Transverse colon (tissue), 4 donors: Measurements from ENCODE around the gene CRB1. TPM values are rescaled to one million over a fixed set of nuclear protein-coding genes. Genes with fewer than 3 reads are reported as not detected.
"Not testable (repeated sequence)": the region's sequence is repeated elsewhere in the genome, so short reads cannot be mapped to it uniquely, and the experiment has no call there.

Source experiments
- DNase-seq: peaks from one replicate; pipeline ENCODE4 v3.0.0-alpha.2; 2019
- H3K27ac ChIP-seq, 4 donors: fragments of 200-600 bp; sonication (generic); 2 replicates each; pipeline ENCODE4 v1.5.1; 2016 to 2018; ENCODE audit warnings: inconsistent platforms in 4 of 4
- H3K27me3 ChIP-seq: fragments of 200-600 bp; sonication (generic); 2 replicates; pipeline ENCODE4 v1.5.1; 2017; ENCODE audit warnings: inconsistent platforms
- H3K36me3 ChIP-seq, 4 donors: fragments of 200-600 bp; sonication (generic); 2 replicates each; pipeline ENCODE4 v1.5.1; 2017 to 2019; ENCODE audit warnings: inconsistent platforms in 4 of 4
- H3K4me1 ChIP-seq, 4 donors: fragments of 200-600 bp; sonication (generic); 2 replicates each; pipeline ENCODE4 v1.5.1; 2017 to 2020; ENCODE audit warnings: inconsistent platforms in 4 of 4
- H3K4me3 ChIP-seq, 4 donors: fragments of 200-600 bp; sonication (generic); 1 replicate in 1 of 4; 2 replicates in 3 of 4; pipeline versions ENCODE4 v1.5.1 to v1.6.1; 2017 to 2019; ENCODE audit warnings: inconsistent platforms in 4 of 4
- H3K9me3 ChIP-seq, 2 donors: fragments of 200-600 bp; sonication (generic); 2 replicates each; pipeline ENCODE4 v1.5.1; 2017 to 2019; ENCODE audit warnings: inconsistent platforms in 2 of 2
- EP300 ChIP-seq: sonication (generic); formaldehyde crosslinking; IDR thresholded peaks from one replicate; pipeline ENCODE4 v1.6.1; 2017; ENCODE audit warnings: antibody characterized with exemption, low read depth
- POLR2A ChIP-seq: fragments of 450-650 bp; IDR thresholded peaks from one replicate; pipeline ENCODE4 v1.6.1; 2016; ENCODE audit warnings: antibody characterized with exemption, mild to moderate bottlenecking, moderate library complexity
- POLR2AphosphoS5 ChIP-seq, 3 donors: sonication (generic); formaldehyde crosslinking; IDR thresholded peaks; one replicate each; pipeline ENCODE4 v1.6.1; 2016; ENCODE audit warnings: antibody characterized with exemption in 3 of 3
- WGBS, 2 donors: methylation state at CpG; one replicate each; pipeline ENCODE4 v1.1.5; 2018; ENCODE audit warnings: low coverage in 1 of 2; 5-methylcytosine and 5-hydroxymethylcytosine counted together
- in situ Hi-C, 4 donors: fragments of 200-750 bp; cut with MboI; loops; one replicate each; pipeline versions ENCODE4 v1.15.0 to v1.15.1; 2017; ENCODE audit warnings: low sequenced_read_pairs in 3 of 4, low pct_ligation_motif_present in 1 of 4, low pct_unique_long_range_greater_than_20kb in 1 of 4
- intact Hi-C: fragments of 100-400 bp; cut with DNase I; formaldehyde crosslinking; loops from one replicate; pipeline ENCODE4 v1.15.1; 2023; ENCODE audit warnings: low total_unique reads
- total RNA-seq, 4 donors: library from RNA; depleted of rRNA; stranded (reverse); fragments of >200 nt; gene quantifications; one replicate each; pipeline ENCODE4 v1.1.0, GENCODE V29; 2016
- TF ChIP-seq, protein P1 (sequence below), 5 experiments: fragments of 200-600 bp in 3 of 5; fragments of 450-650 bp in 2 of 5; sonication (generic) in 3 of 5; IDR thresholded peaks; 1 replicate in 2 of 5; 2 replicates in 3 of 5; pipeline ENCODE4 v1.5.1; 2016 to 2017; ENCODE audit warnings: antibody characterized with exemption in 5 of 5, inconsistent platforms in 3 of 5, mild to moderate bottlenecking in 2 of 5, moderate library complexity in 1 of 5

Gene CRB1
- total RNA-seq, 4 donors from 2014 or later = 0.14 to 2.8 (median 0.32) TPM; not detected in 1

GRCh38 chr1:197480446-197480845 lies 212.4 kb downstream of the CRB1 start:
- no peak overlapping the region for H3K4me3 ChIP-seq
- no peak for TF ChIP-seq POLR2A
- TF ChIP-seq, protein P1, sequence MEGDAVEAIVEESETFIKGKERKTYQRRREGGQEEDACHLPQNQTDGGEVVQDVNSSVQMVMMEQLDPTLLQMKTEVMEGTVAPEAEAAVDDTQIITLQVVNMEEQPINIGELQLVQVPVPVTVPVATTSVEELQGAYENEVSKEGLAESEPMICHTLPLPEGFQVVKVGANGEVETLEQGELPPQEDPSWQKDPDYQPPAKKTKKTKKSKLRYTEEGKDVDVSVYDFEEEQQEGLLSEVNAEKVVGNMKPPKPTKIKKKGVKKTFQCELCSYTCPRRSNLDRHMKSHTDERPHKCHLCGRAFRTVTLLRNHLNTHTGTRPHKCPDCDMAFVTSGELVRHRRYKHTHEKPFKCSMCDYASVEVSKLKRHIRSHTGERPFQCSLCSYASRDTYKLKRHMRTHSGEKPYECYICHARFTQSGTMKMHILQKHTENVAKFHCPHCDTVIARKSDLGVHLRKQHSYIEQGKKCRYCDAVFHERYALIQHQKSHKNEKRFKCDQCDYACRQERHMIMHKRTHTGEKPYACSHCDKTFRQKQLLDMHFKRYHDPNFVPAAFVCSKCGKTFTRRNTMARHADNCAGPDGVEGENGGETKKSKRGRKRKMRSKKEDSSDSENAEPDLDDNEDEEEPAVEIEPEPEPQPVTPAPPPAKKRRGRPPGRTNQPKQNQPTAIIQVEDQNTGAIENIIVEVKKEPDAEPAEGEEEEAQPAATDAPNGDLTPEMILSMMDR (IDR thresholded peaks at IDR 0.05) = no peak
- no peak for TF ChIP-seq EP300
- TF ChIP-seq POLR2AphosphoS5 (IDR thresholded peaks at IDR 0.05) = no peak

DNA sequence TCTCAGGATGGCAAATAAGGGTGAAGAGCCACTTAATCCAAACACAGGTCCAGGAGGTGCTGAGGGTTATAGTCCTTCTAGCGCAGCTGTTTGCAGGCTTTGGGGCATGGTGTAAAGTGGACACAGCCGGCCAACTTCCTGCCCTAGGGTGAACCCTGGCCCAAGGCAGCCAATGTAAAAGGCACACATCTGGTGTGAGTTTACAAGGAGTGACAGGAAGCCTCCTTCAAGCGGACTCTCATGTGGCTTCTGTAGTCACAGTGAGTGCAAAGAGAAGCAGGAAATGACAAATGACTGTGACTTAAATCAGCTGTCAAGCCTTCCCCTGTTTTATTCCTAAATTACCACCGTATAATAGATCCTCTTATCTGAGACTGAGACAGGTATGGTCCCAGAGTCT lies 213.0 kb downstream of the CRB1 start:
- in situ Hi-C loops = no loop called here
- WGBS, 2 donors = 51 to 65% methylated on average over 4 of the region's 4 CpGs

More at GRCh38 chr1:197480446-197480845, 212.4 kb downstream of the CRB1 start:
- Histone ChIP-seq H3K9me3 (no peaks in the 10 kb centered on the region), H3K27ac (no peak overlapping the region), H3K27me3 (no peaks in the 10 kb centered on the region), H3K4me1 (no peaks in the 10 kb centered on the region), H3K36me3 (no peaks in the 10 kb centered on the region)
- 73 to 81% methylated on average over 3 to 6 of the region's 6 CpGs for WGBS, 2 donors
- in situ Hi-C loops (no loop called here), intact Hi-C loops (no loop called here)
- no peak for DNase-seq

DNA sequence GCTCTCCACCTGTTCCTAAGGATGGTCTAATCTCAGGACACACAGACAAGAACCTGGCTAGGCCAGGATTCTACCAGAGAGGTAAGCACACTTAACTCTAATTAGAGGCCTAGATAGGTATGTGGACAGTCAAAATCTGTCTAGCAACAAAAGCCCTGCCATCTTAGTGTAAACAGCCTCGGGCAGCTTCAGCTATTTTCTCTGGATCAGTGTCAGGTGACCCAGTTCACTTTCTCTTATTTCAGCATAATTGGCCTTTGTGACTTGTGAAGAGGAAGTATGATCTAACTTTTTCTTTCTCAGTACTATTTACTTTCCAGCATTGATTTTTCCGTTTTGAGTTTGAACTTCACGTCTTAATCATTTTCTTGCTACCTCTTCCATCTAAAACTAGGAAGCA lies 217.7 kb downstream of the CRB1 start:
- no peak overlapping the region for H3K4me3 ChIP-seq
- in situ Hi-C loops (no loop called here), intact Hi-C loops (no loop called here)
- TF ChIP-seq, protein P1 (IDR thresholded peaks at IDR 0.05) = no peak
- TF ChIP-seq POLR2A (no peak), POLR2AphosphoS5 (IDR thresholded peaks at IDR 0.05) (no peak), EP300 (no peak)
- DNase-seq = no peak
- no peaks in the 10 kb centered on the region for H3K9me3 ChIP-seq
- no peaks in the 10 kb centered on the region for H3K4me1 ChIP-seq
- H3K27me3 ChIP-seq = no peaks in the 10 kb centered on the region
- no peaks in the 10 kb centered on the region for H3K36me3 ChIP-seq
- 41 to 63% methylated on average over 2 to 3 of the region's 3 CpGs for WGBS, 2 donors
- no peak overlapping the region for H3K27ac ChIP-seq

More for the DNA sequence above, 213.0 kb downstream of the CRB1 start:
- H3K9me3 ChIP-seq = no peaks in the 10 kb centered on the region
- no peak for DNase-seq
- no peaks in the 10 kb centered on the region for H3K4me1 ChIP-seq
- no peak for TF ChIP-seq EP300
- no peak for TF ChIP-seq POLR2A
- TF ChIP-seq POLR2AphosphoS5 (IDR thresholded peaks at IDR 0.05) = no peak
- TF ChIP-seq, protein P1 (IDR thresholded peaks at IDR 0.05) = no peak
- H3K27me3 ChIP-seq = no peaks in the 10 kb centered on the region
- intact Hi-C loops = no loop called here
- no peak overlapping the region for H3K27ac ChIP-seq
- no peaks in the 10 kb centered on the region for H3K36me3 ChIP-seq
- H3K4me3 ChIP-seq = no peak overlapping the region

DNA sequence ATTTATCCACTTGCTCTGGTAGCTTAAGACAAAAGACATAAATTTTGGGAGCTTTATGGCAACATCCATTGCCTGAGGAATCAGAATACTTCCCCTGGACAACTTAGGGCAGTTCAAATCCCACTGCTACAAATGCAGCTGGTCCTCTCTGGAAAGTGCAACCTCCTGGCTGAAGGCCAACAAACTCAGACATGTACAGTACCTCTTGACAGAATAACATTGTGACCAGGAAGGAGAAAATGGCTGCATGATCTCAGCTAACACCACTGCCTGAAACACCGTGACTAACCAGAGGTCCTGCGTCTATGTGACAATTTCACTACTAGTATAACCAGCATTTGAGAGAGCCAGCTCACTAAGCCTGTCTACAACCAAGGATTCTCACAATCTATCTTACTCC lies 218.9 kb downstream of the CRB1 start:
- no peak for DNase-seq
- in situ Hi-C loops = no loop called here
- WGBS, 2 donors = 81% methylated on average over 2 of the region's 2 CpGs; no CpG with 5 or more reads in 1 of the 2 donors

GRCh38 chr1:197491505-197491904 lies 223.5 kb downstream of the CRB1 start:
- DNase-seq, H3K27me3 ChIP-seq, intact Hi-C loops, H3K9me3 ChIP-seq, in situ Hi-C loops, H3K36me3 ChIP-seq, H3K4me1 ChIP-seq, H3K27ac ChIP-seq, H3K4me3 ChIP-seq: not testable (repeated sequence)
- WGBS, 2 donors = 89 to 95% methylated on average over 1 of the region's 1 CpG

More for the DNA sequence above, 218.9 kb downstream of the CRB1 start:
- no peaks in the 10 kb centered on the region for H3K9me3 ChIP-seq
- H3K27ac ChIP-seq = no peak overlapping the region
- H3K36me3 ChIP-seq = no peaks in the 10 kb centered on the region
- no peaks in the 10 kb centered on the region for H3K4me1 ChIP-seq
- intact Hi-C loops = no loop called here
- H3K27me3 ChIP-seq = no peaks in the 10 kb centered on the region
- no peak overlapping the region for H3K4me3 ChIP-seq
- TF ChIP-seq POLR2AphosphoS5 (IDR thresholded peaks at IDR 0.05) = no peak
- TF ChIP-seq, protein P1 (IDR thresholded peaks at IDR 0.05) = no peak
- no peak for TF ChIP-seq POLR2A
- no peak for TF ChIP-seq EP300
